NCI-H2196 (cell line): ENCODE results near the gene NUDT1.
"Not testable (repeated sequence)": the region's sequence is repeated elsewhere in the genome, so short reads cannot be mapped to it uniquely, and the experiment has no call there.

ENCODE experiments used
- DNase-seq: peaks from one replicate; lab custom pipeline; 2025; ENCODE audit not compliant: unreplicated experiment; lab: John Stamatoyannopoulos, UW

NUDT1 gene

GRCh38 chr7:2264158-2264557 lies 22.1 kb downstream of the NUDT1 start:
- no peak for DNase-seq

GRCh38 chr7:2266911-2267310 lies 24.9 kb downstream of the NUDT1 start:
- no peak for DNase-seq

GRCh38 chr7:2269089-2269990 lies 27.3 kb downstream of the NUDT1 start:
- not testable (repeated sequence) for DNase-seq

- DNase-seq, result no peak
These were observed 28.0 kb downstream of the NUDT1 start for GRCh38 chr7:2269991-2270460.

GRCh38 chr7:2270495-2270894 lies 28.5 kb downstream of the NUDT1 start:
- DNase-seq, result no peak

GRCh38 chr7:2271273-2272026 lies 29.4 kb downstream of the NUDT1 start:
- DNase-seq, result no peak

- DNase-seq, result no peak
These were observed 30.0 kb downstream of the NUDT1 start for GRCh38 chr7:2272031-2272430.

GRCh38 chr7:2273866-2274265 lies 31.8 kb downstream of the NUDT1 start:
- DNase-seq, result no peak

GRCh38 chr7:2274666-2275065 lies 32.6 kb downstream of the NUDT1 start:
- DNase-seq, result no peak

- DNase-seq, result no peak
These were observed 33.1 kb downstream of the NUDT1 start for GRCh38 chr7:2275101-2275500.

GRCh38 chr7:2276107-2276506 lies 34.1 kb downstream of the NUDT1 start:
- no peak for DNase-seq

- DNase-seq, result no peak
These were observed 36.0 kb downstream of the NUDT1 start for GRCh38 chr7:2278026-2278425.

GRCh38 chr7:2279896-2280295 lies 37.9 kb downstream of the NUDT1 start:
- no peak for DNase-seq

GRCh38 chr7:2280424-2280823 lies 38.4 kb downstream of the NUDT1 start:
- DNase-seq, result no peak

GRCh38 chr7:2281541-2281940 lies 39.5 kb downstream of the NUDT1 start:
- DNase-seq, result no peak

GRCh38 chr7:2282185-2282751 lies 40.2 kb downstream of the NUDT1 start:
- DNase-seq, result no peak

- no peak for DNase-seq
These were observed 41.0 kb downstream of the NUDT1 start for GRCh38 chr7:2283074-2283473.

- no peak for DNase-seq
These were observed 45.7 kb downstream of the NUDT1 start for GRCh38 chr7:2287745-2288144.

- DNase-seq, result no peak
These were observed 46.5 kb downstream of the NUDT1 start for GRCh38 chr7:2288503-2288902.

- no peak for DNase-seq
These were observed 47.1 kb downstream of the NUDT1 start for GRCh38 chr7:2289111-2289586.

GRCh38 chr7:2289621-2290020 lies 47.6 kb downstream of the NUDT1 start:
- no peak for DNase-seq

- no peak for DNase-seq
These were observed 48.9 kb downstream of the NUDT1 start for GRCh38 chr7:2290877-2291276.
